Activated CD8-positive, alpha-beta T cell treated with anti-CD3 and anti-CD28 coated beads, Interleukin-2, amount 10 ng/mL, durations not matched to agents 7 days and 5 days (primary cell): ENCODE measurements around the gene SEC16B. TPM values are rescaled to one million over a fixed set of nuclear protein-coding genes. Genes with fewer than 3 reads are reported as not detected.

Source experiments
- ATAC-seq: fragments of 150-1000 bp; cut with Tn5 transposase; one replicate; pipeline ENCODE4 v1.10.0; 2021; ENCODE audit warnings: moderate library complexity
- CTCF ChIA-PET: fragments of 350-600 bp; sonication (Branson Sonifier 250); formaldehyde crosslinking; loops from one replicate; lab custom pipeline; 2021; ENCODE audit warnings: antibody characterized with exemption; lab: Charles Lee
- POLR2A ChIA-PET: fragments of 350-600 bp; sonication (Branson Sonifier 250); formaldehyde crosslinking; loops from one replicate; lab custom pipeline; 2021; ENCODE audit warnings: antibody characterized with exemption; lab: Charles Lee
- DNase-seq: peaks from one replicate; pipeline ENCODE4 v3.0.0-alpha.2; 2020
- H3K27ac Mint-ChIP-seq: one replicate; pipeline ENCODE4 v1.8.0; 2021; ENCODE audit warnings: mild to moderate bottlenecking, mixed read lengths
- H3K27me3 Mint-ChIP-seq: one replicate; pipeline ENCODE4 v1.8.0; 2021; ENCODE audit warnings: low read depth, mixed read lengths
- H3K36me3 Mint-ChIP-seq: one replicate; pipeline ENCODE4 v1.8.0; 2021; ENCODE audit warnings: low read depth, mixed read lengths
- H3K4me1 Mint-ChIP-seq: one replicate; pipeline ENCODE4 v1.8.0; 2021; ENCODE audit warnings: low read depth, mixed read lengths
- H3K4me3 Mint-ChIP-seq: one replicate; pipeline ENCODE4 v1.8.0; 2021; ENCODE audit warnings: mild to moderate bottlenecking, mixed read lengths
- H3K9me3 Mint-ChIP-seq: one replicate; pipeline ENCODE4 v1.8.0; 2022; ENCODE audit warnings: mixed read lengths; ENCODE audit not compliant: insufficient read depth
- total RNA-seq, 2 experiments: library from RNA; stranded (reverse); gene quantifications; one replicate each; pipeline ENCODE4 v1.2.3, GENCODE V29; 2021

Gene SEC16B
- total RNA-seq, 2 experiments from 2014 or later: not detected

- Mint-ChIP-seq H3K27me3 (no peaks in the 10 kb centered on the region), H3K9me3 (no peaks in the 10 kb centered on the region), H3K4me1 (no peaks in the 10 kb centered on the region), H3K36me3 (no peaks in the 10 kb centered on the region), H3K4me3 (no peak overlapping the region), H3K27ac (no peak overlapping the region)
- ChIA-PET CTCF (no interaction called here), POLR2A (no interaction called here)
- ATAC-seq (no peak), DNase-seq (no peak)
Observed at GRCh38 chr1:177952249-177952648, 17.6 kb downstream of the SEC16B start.

- ChIA-PET CTCF (interaction anchor here (0.6 kb wide), 1 partner anchor 655 kb away, joined by 3 read pairs; no protein-coding TSS in a partner anchor), POLR2A (no interaction called here)
- Mint-ChIP-seq H3K27me3 (no peaks in the 10 kb centered on the region), H3K36me3 (no peaks in the 10 kb centered on the region), H3K4me1 (no peaks in the 10 kb centered on the region), H3K27ac (no peak overlapping the region), H3K9me3 (no peaks in the 10 kb centered on the region), H3K4me3 (no peak overlapping the region)
- ATAC-seq (no peak), DNase-seq (no peak)
Observed at GRCh38 chr1:177950506-177950905, 19.4 kb downstream of the SEC16B start.

GRCh38 chr1:177948336-177948972 is 21.4 kb downstream of the SEC16B start:
- CTCF ChIA-PET: interaction anchor here (0.9 kb wide), 1 partner anchor 15 kb away, joined by 3 read pairs; no protein-coding TSS in a partner anchor
- Mint-ChIP-seq H3K9me3 (no peaks in the 10 kb centered on the region), H3K4me3 (no peak overlapping the region), H3K27ac (no peak overlapping the region), H3K27me3 (no peaks in the 10 kb centered on the region), H3K36me3 (no peaks in the 10 kb centered on the region), H3K4me1 (no peaks in the 10 kb centered on the region)
- DNase-seq (peak; percentile 37), ATAC-seq (no peak)
- POLR2A ChIA-PET: no interaction called here

GRCh38 chr1:177947623-177948022 is 22.2 kb downstream of the SEC16B start:
- DNase-seq (no peak), ATAC-seq (no peak)
- Mint-ChIP-seq H3K27ac (no peak overlapping the region), H3K4me1 (no peaks in the 10 kb centered on the region), H3K27me3 (no peaks in the 10 kb centered on the region), H3K36me3 (no peaks in the 10 kb centered on the region), H3K9me3 (no peaks in the 10 kb centered on the region), H3K4me3 (no peak overlapping the region)
- ChIA-PET CTCF (interaction anchor here (0.9 kb wide), 1 partner anchor 14 kb away, joined by 3 read pairs; no protein-coding TSS in a partner anchor), POLR2A (interaction anchor here (1.0 kb wide), 1 partner anchor 294 kb away, joined by 3 read pairs; no protein-coding TSS in a partner anchor)

GRCh38 chr1:177945943-177946650 is 23.8 kb downstream of the SEC16B start:
- CTCF ChIA-PET: interaction anchor here (0.8 to 1.4 kb wide), 4 partner anchors 12 to 1386 kb away, joined by 3 to 4 read pairs (median 4); no protein-coding TSS in a partner anchor
- Mint-ChIP-seq H3K9me3 (no peaks in the 10 kb centered on the region), H3K36me3 (no peaks in the 10 kb centered on the region), H3K27me3 (no peaks in the 10 kb centered on the region), H3K4me1 (no peaks in the 10 kb centered on the region), H3K4me3 (no peak overlapping the region), H3K27ac (no peak overlapping the region)
- POLR2A ChIA-PET: no interaction called here
- peak; percentile 50 for DNase-seq
- ATAC-seq: peak; percentile 47

GRCh38 chr1:177944016-177944949 is 25.6 kb downstream of the SEC16B start:
- no peak for ATAC-seq
- no peaks in the 10 kb centered on the region for H3K27me3 Mint-ChIP-seq

GRCh38 chr1:177941976-177942375 is 27.9 kb downstream of the SEC16B start:
- CTCF ChIA-PET: no interaction called here
- no peak overlapping the region for H3K4me3 Mint-ChIP-seq

More at GRCh38 chr1:177944016-177944949, 25.6 kb downstream of the SEC16B start:
- Mint-ChIP-seq H3K4me3 (no peak overlapping the region), H3K9me3 (no peaks in the 10 kb centered on the region), H3K27ac (no peak overlapping the region), H3K36me3 (no peaks in the 10 kb centered on the region), H3K4me1 (no peaks in the 10 kb centered on the region)
- POLR2A ChIA-PET: no interaction called here
- no peak for DNase-seq
- CTCF ChIA-PET: no interaction called here

GRCh38 chr1:177940682-177941081 is 29.2 kb downstream of the SEC16B start:
- H3K27me3 Mint-ChIP-seq: no peaks in the 10 kb centered on the region
- no peaks in the 10 kb centered on the region for H3K4me1 Mint-ChIP-seq
- ATAC-seq (no peak), DNase-seq (no peak)
- no peaks in the 10 kb centered on the region for H3K9me3 Mint-ChIP-seq
- ChIA-PET CTCF (no interaction called here), POLR2A (no interaction called here)
- H3K36me3 Mint-ChIP-seq: no peaks in the 10 kb centered on the region
- H3K27ac Mint-ChIP-seq: no peak overlapping the region
- no peak overlapping the region for H3K4me3 Mint-ChIP-seq

More at GRCh38 chr1:177941976-177942375, 27.9 kb downstream of the SEC16B start:
- no peaks in the 10 kb centered on the region for H3K36me3 Mint-ChIP-seq
- H3K27ac Mint-ChIP-seq: no peak overlapping the region
- no peaks in the 10 kb centered on the region for H3K27me3 Mint-ChIP-seq
- DNase-seq (no peak), ATAC-seq (no peak)
- H3K9me3 Mint-ChIP-seq: no peaks in the 10 kb centered on the region
- H3K4me1 Mint-ChIP-seq: no peaks in the 10 kb centered on the region
- POLR2A ChIA-PET: no interaction called here

GRCh38 chr1:177937931-177938330 is 31.9 kb downstream of the SEC16B start:
- no peaks in the 10 kb centered on the region for H3K27me3 Mint-ChIP-seq
- H3K27ac Mint-ChIP-seq: no peak overlapping the region
- ATAC-seq (no peak), DNase-seq (no peak)
- no peaks in the 10 kb centered on the region for H3K4me1 Mint-ChIP-seq
- CTCF ChIA-PET: no interaction called here
- H3K36me3 Mint-ChIP-seq: no peaks in the 10 kb centered on the region
- H3K9me3 Mint-ChIP-seq: no peaks in the 10 kb centered on the region
- H3K4me3 Mint-ChIP-seq: no peak overlapping the region
- POLR2A ChIA-PET: no interaction called here

- Mint-ChIP-seq H3K4me1 (no peaks in the 10 kb centered on the region), H3K4me3 (no peak overlapping the region), H3K27me3 (no peaks in the 10 kb centered on the region), H3K36me3 (no peaks in the 10 kb centered on the region), H3K27ac (no peak overlapping the region), H3K9me3 (no peaks in the 10 kb centered on the region)
- ATAC-seq (no peak), DNase-seq (no peak)
- POLR2A ChIA-PET: no interaction called here
- CTCF ChIA-PET: no interaction called here
Observed at GRCh38 chr1:177937174-177937770, 32.6 kb downstream of the SEC16B start.

GRCh38 chr1:177935638-177936415 is 34.0 kb downstream of the SEC16B start:
- ChIA-PET POLR2A (no interaction called here), CTCF (interaction anchor here (0.6 to 0.7 kb wide), 2 partner anchors 95 to 1135 kb away, joined by 3 to 4 read pairs; no protein-coding TSS in a partner anchor)
- no peaks in the 10 kb centered on the region for H3K9me3 Mint-ChIP-seq
- ATAC-seq (no peak), DNase-seq (no peak)
- no peaks in the 10 kb centered on the region for H3K36me3 Mint-ChIP-seq
- no peak overlapping the region for H3K27ac Mint-ChIP-seq
- no peaks in the 10 kb centered on the region for H3K4me1 Mint-ChIP-seq
- H3K27me3 Mint-ChIP-seq: no peaks in the 10 kb centered on the region
- no peak overlapping the region for H3K4me3 Mint-ChIP-seq
